Fibroblast of peridontal ligament (primary cell): ENCODE measurements around the gene CDC40.
"Not testable (repeated sequence)": the region's sequence is repeated elsewhere in the genome, so short reads cannot be mapped to it uniquely, and the experiment has no call there.

Source experiments
- DNase-seq: peaks from one replicate; pipeline ENCODE4 v3.0.0-alpha.2; 2010; ENCODE audit errors: extremely low read depth

CDC40 gene

GRCh38 chr6:110201151-110201884 lies 21.1 kb downstream of the CDC40 start:
- DNase-seq = no peak

- DNase-seq = no peak
These were observed 27.4 kb downstream of the CDC40 start for GRCh38 chr6:110207652-110208051.

GRCh38 chr6:110211753-110212152 lies 31.5 kb downstream of the CDC40 start:
- no peak for DNase-seq

GRCh38 chr6:110214338-110214737 lies 34.1 kb downstream of the CDC40 start:
- no peak for DNase-seq

- no peak for DNase-seq
These were observed 35.9 kb downstream of the CDC40 start for GRCh38 chr6:110216140-110216539.

- DNase-seq = peak; percentile 33
These were observed 37.0 kb downstream of the CDC40 start for GRCh38 chr6:110217266-110217665.

- DNase-seq = peak; percentile 43
These were observed 41.5 kb downstream of the CDC40 start for GRCh38 chr6:110221738-110222137.

- DNase-seq = no peak
These were observed 46.0 kb downstream of the CDC40 start for GRCh38 chr6:110226261-110226660.

GRCh38 chr6:110232450-110232849 lies 52.2 kb downstream of the CDC40 start:
- DNase-seq = peak; percentile 72

GRCh38 chr6:110233770-110234374 lies 53.6 kb downstream of the CDC40 start:
- DNase-seq = peak; percentile 54

GRCh38 chr6:110236007-110236406 lies 55.8 kb downstream of the CDC40 start:
- DNase-seq = not testable (repeated sequence)

GRCh38 chr6:110239526-110240274 lies 59.5 kb downstream of the CDC40 start:
- DNase-seq = no peak

GRCh38 chr6:110244621-110245020 lies 64.4 kb downstream of the CDC40 start:
- peak; percentile 14 for DNase-seq

- no peak for DNase-seq
These were observed 66.2 kb downstream of the CDC40 start for GRCh38 chr6:110246378-110246777.

- no peak for DNase-seq
These were observed 66.8 kb downstream of the CDC40 start for GRCh38 chr6:110246900-110247546.

- no peak for DNase-seq
These were observed 69.8 kb downstream of the CDC40 start for GRCh38 chr6:110250058-110250457.

- no peak for DNase-seq
These were observed 70.6 kb downstream of the CDC40 start for GRCh38 chr6:110250838-110251237.

- peak; percentile 28 for DNase-seq
These were observed 75.1 kb downstream of the CDC40 start for GRCh38 chr6:110255211-110255750.

- no peak for DNase-seq
These were observed 76.1 kb downstream of the CDC40 start for GRCh38 chr6:110256366-110256765.

- no peak for DNase-seq
These were observed 85.0 kb downstream of the CDC40 start for GRCh38 chr6:110265273-110265672.

GRCh38 chr6:110266996-110267395 lies 86.8 kb downstream of the CDC40 start:
- no peak for DNase-seq

GRCh38 chr6:110269623-110270022 lies 89.4 kb downstream of the CDC40 start:
- DNase-seq = no peak
